ENCODE results near the gene GPR119. TPM values are rescaled to one million over a fixed set of nuclear protein-coding genes. Genes with fewer than 3 reads are reported as not detected.
"Not testable (repeated sequence)": the region's sequence is repeated elsewhere in the genome, so short reads cannot be mapped to it uniquely, and the experiment has no call there.

GPR119 gene
- not detected for total RNA-seq

DNA sequence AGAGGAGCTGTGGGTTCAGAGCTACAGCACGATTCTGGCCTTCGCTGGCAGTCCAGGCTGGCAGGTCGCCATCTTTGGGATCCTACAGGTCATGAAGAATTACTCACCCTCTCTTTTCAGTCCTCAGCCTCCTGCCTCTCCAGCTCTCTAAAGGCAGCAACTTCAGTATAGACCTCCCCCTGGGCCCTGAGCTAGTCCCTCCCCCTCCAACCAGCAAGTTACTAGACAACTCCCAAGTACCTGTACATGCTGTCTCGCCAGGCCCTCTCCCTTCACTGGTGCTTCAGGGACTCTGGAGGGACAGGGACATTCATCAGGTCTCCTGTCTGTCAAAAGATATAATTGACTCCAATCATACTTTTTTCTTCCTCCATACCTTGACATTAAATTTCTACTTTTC is at the start of gene GPR119:
Gene GPR119 (minus strand): TSS at position 155 of the 400 bp plus-strand sequence. CDS start 227 bp downstream, outside the sequence.
- DNase-seq (ENCODE audit: low spot score): no peak

DNA sequence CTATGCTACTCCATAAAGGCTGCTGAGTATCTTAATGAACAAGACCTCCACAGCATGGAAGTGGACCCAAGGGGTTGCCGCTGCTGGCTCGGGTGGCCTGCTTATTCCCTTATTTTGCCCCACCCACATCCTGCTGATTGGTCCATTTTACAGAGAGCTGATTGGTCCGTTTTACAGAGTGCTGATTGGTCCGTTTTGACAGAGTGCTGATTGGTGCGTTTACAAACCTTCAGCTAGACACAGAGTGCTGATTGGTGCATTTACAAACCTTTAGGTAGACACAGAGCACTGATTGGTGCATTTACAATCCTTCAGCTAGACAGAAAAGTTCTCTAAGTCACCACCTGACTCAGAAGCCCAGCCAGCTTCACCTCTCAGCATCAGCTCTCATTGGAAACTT is 43.8 kb upstream of the GPR119 start:
- not testable (repeated sequence) for H3K27me3 ChIP-seq; H3K9me3 ChIP-seq; H3K27ac ChIP-seq; DNase-seq (ENCODE audit: low spot score); H3K36me3 ChIP-seq; H3K4me3 ChIP-seq; H3K4me1 ChIP-seq

More for the DNA sequence above, at the start of gene GPR119:
- Histone ChIP-seq H3K27ac (no peak within 1 kb of the TSS), H3K27me3 (no peaks in the 10 kb centered on the region), H3K36me3 (no peaks in the 10 kb centered on the region), H3K4me1 (no peaks in the 10 kb centered on the region), H3K9me3 (no peaks in the 10 kb centered on the region), H3K4me3 (no peak within 1 kb of the TSS)
- TF ChIP-seq, protein P1, sequence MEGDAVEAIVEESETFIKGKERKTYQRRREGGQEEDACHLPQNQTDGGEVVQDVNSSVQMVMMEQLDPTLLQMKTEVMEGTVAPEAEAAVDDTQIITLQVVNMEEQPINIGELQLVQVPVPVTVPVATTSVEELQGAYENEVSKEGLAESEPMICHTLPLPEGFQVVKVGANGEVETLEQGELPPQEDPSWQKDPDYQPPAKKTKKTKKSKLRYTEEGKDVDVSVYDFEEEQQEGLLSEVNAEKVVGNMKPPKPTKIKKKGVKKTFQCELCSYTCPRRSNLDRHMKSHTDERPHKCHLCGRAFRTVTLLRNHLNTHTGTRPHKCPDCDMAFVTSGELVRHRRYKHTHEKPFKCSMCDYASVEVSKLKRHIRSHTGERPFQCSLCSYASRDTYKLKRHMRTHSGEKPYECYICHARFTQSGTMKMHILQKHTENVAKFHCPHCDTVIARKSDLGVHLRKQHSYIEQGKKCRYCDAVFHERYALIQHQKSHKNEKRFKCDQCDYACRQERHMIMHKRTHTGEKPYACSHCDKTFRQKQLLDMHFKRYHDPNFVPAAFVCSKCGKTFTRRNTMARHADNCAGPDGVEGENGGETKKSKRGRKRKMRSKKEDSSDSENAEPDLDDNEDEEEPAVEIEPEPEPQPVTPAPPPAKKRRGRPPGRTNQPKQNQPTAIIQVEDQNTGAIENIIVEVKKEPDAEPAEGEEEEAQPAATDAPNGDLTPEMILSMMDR (IDR thresholded peaks at IDR 0.05): no peak

DNA sequence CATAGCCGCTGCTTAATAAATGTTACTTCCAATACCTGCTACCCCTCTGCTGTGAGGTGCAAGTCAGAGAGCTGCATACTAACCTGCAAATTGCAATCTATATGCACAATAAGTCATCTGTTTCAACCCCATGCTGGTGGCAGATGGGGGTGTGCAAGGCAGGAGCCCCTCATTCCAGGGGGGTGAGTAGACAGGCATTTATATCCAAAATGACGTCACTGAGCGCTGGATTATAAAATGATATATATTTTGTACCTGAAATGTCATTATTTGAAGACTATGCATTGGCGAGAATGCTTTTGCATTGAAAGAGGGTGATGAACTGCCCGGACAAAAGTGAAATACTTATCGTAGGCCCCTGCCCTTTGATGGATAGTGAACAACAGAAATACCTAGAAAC is 41.1 kb upstream of the GPR119 start:
- TF ChIP-seq, protein P1 (IDR thresholded peaks at IDR 0.05): no peak
- no peaks in the 10 kb centered on the region for H3K27me3 ChIP-seq
- H3K4me1 ChIP-seq: no peaks in the 10 kb centered on the region
- no peak overlapping the region for H3K4me3 ChIP-seq
- H3K36me3 ChIP-seq: no peaks in the 10 kb centered on the region
- H3K27ac ChIP-seq: no peak overlapping the region
- H3K9me3 ChIP-seq: no peaks in the 10 kb centered on the region
- DNase-seq (ENCODE audit: low spot score): no peak

DNA sequence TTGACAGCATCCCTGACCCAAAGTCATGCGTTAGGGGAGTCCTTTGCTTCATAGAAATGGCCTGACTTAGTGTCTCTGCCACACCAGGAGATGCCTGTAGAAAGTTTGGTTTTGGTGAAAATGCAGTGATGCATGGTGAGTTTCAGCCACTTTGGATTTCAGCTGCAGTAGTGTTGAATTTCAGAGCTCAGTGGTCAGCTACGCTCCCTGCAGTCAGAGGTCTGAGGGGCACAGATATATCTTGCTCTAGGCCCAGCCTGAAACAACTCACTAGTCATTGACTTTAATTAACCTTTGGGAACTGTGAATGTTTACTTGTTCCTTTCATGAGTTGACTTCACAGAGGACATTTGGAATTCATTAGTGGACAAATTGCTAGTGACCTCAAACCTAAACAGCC is 33.8 kb upstream of the GPR119 start:
- DNase-seq (ENCODE audit: low spot score): no peak
- H3K36me3 ChIP-seq: no peaks in the 10 kb centered on the region
- no peak overlapping the region for H3K4me3 ChIP-seq
- TF ChIP-seq, protein P1 (IDR thresholded peaks at IDR 0.05): no peak
- no peaks in the 10 kb centered on the region for H3K27me3 ChIP-seq
- no peaks in the 10 kb centered on the region for H3K9me3 ChIP-seq
- no peaks in the 10 kb centered on the region for H3K4me1 ChIP-seq
- H3K27ac ChIP-seq: no peak overlapping the region

DNA sequence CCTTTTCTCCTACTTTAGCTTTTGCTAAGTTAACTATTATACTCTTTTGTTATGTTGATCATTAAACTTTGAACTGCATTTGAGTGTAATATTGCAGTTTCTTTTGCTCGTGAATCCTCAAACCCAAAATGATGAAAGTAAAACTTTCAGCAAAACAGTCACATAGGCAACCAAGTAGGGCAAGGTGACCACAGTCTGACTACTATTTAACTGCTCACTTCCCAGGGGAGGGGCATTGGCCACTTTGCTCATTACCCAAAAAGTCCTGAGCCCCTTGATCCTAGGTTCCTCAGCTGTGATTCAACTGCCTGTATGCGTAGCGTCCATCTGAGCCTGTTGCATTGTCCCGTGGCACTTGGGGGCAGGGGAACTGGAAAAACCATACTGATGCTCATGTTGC is 33.3 kb upstream of the GPR119 start:
- Histone ChIP-seq H3K27me3 (no peaks in the 10 kb centered on the region), H3K4me1 (no peaks in the 10 kb centered on the region), H3K36me3 (no peaks in the 10 kb centered on the region), H3K9me3 (no peaks in the 10 kb centered on the region), H3K4me3 (no peak overlapping the region), H3K27ac (no peak overlapping the region)
- DNase-seq (ENCODE audit: low spot score): no peak
- TF ChIP-seq, protein P1 (IDR thresholded peaks at IDR 0.05): no peak

DNA sequence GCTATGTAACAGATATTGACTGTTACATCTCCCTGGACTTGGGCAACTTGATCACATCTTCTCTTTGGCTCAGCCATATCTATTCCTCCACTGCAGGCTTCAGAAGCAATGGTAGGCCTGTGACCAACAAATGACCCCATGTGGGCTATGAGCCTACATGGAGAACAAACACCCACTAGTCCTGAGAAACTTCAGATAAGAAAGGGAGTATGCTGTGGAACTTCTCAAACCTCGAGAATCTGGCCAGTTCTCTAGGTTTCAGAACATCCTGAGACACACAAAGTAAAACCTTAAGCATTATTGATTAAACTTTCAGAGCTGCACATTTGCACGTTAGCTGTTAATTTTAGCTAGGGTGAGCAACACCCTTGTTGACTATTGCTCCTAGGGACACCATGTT is 32.6 kb upstream of the GPR119 start:
- no peak overlapping the region for H3K4me3 ChIP-seq
- TF ChIP-seq, protein P1 (IDR thresholded peaks at IDR 0.05): no peak
- no peak for DNase-seq (ENCODE audit: low spot score)
- no peaks in the 10 kb centered on the region for H3K27me3 ChIP-seq
- H3K36me3 ChIP-seq: no peaks in the 10 kb centered on the region
- H3K27ac ChIP-seq: no peak overlapping the region
- no peaks in the 10 kb centered on the region for H3K4me1 ChIP-seq
- H3K9me3 ChIP-seq: no peaks in the 10 kb centered on the region

Measured in right atrium auricular region (tissue), 2 donors.